ENCODE data around the gene IGSF5.

- TF ChIP-seq CTCF (IDR thresholded peaks at IDR 0.05), result no peak
- TF ChIP-seq EZH2 (IDR thresholded peaks at IDR 0.05), result no peak
- no peak for TF ChIP-seq EZH2phosphoT487 (IDR thresholded peaks at IDR 0.05)
Measured at GRCh38 chr21:39696196-39696595, 48.8 kb upstream of the IGSF5 start.

All from neural progenitor cell (in vitro differentiated cells).